ENCODE results near the gene NAV2. TPM values are rescaled to one million over a fixed set of nuclear protein-coding genes. Genes with fewer than 3 reads are reported as not detected.
A peak's percentile ranks its signal among the peaks of the same experiment; 100 is the strongest.

Gene NAV2
- total RNA-seq, 1 donor from 2014 or later: 10.3 TPM

GRCh38 chr11:19714022-19714386 is 1.4 kb downstream of the NAV2 start:
- DNase-seq: no peak
- ChIA-PET POLR2A (no interaction called here), CTCF (no interaction called here)
- intact Hi-C loops (cut with micrococcal nuclease): loop anchor here (2.0 kb wide), 1 partner anchor 597 kb away; the partner anchor contains the start of gene ZDHHC13
- ATAC-seq (ENCODE audit: low read depth): no peak
- H3K4me3 Mint-ChIP-seq: peak overlapping the region; percentile 79
- peaks cover 41% of the 10 kb centered on the region for H3K27me3 Mint-ChIP-seq
- no peak for TF ChIP-seq CTCF (IDR thresholded peaks at IDR 0.05)
- no peaks in the 10 kb centered on the region for H3K36me3 Mint-ChIP-seq (ENCODE audit: low read depth)
- no peak overlapping the region for H3K27ac Mint-ChIP-seq
- no peaks in the 10 kb centered on the region for H3K9me3 Mint-ChIP-seq
- peaks cover 25% of the 10 kb centered on the region for H3K4me1 Mint-ChIP-seq

- H3K27me3 Mint-ChIP-seq: peaks cover 41% of the 10 kb centered on the region
- H3K9me3 Mint-ChIP-seq: no peaks in the 10 kb centered on the region
- intact Hi-C loops (cut with micrococcal nuclease): loop anchor here (2.0 kb wide), 1 partner anchor 598 kb away; the partner anchor contains the start of gene ZDHHC13
- H3K36me3 Mint-ChIP-seq (ENCODE audit: low read depth): no peaks in the 10 kb centered on the region
- no peak overlapping the region for H3K27ac Mint-ChIP-seq
- POLR2A ChIA-PET: no interaction called here
- CTCF ChIA-PET: no interaction called here
- ATAC-seq (ENCODE audit: low read depth) (no peak), DNase-seq (no peak)
- TF ChIP-seq CTCF (IDR thresholded peaks at IDR 0.05): no peak
- peak overlapping the region; percentile 79 for H3K4me3 Mint-ChIP-seq
- peaks cover 25% of the 10 kb centered on the region for H3K4me1 Mint-ChIP-seq
These were observed 2.0 kb downstream of the NAV2 start for GRCh38 chr11:19714387-19715363.

- peak overlapping the region; percentile 53 for H3K4me3 Mint-ChIP-seq
- H3K27me3 Mint-ChIP-seq: peaks cover 41% of the 10 kb centered on the region
- TF ChIP-seq CTCF (IDR thresholded peaks at IDR 0.05): no peak
- DNase-seq: no peak
- ATAC-seq (ENCODE audit: low read depth): no peak
- H3K4me1 Mint-ChIP-seq: peaks cover 25% of the 10 kb centered on the region
- no peak overlapping the region for H3K27ac Mint-ChIP-seq
- CTCF ChIA-PET: no interaction called here
- no peaks in the 10 kb centered on the region for H3K36me3 Mint-ChIP-seq (ENCODE audit: low read depth)
- intact Hi-C loops (cut with micrococcal nuclease): loop anchor here (2.0 kb wide), 1 partner anchor 599 kb away; the partner anchor contains the start of gene ZDHHC13
- POLR2A ChIA-PET: no interaction called here
- no peaks in the 10 kb centered on the region for H3K9me3 Mint-ChIP-seq
These were observed 2.7 kb downstream of the NAV2 start for GRCh38 chr11:19715373-19715772.

- no peak overlapping the region for H3K27ac Mint-ChIP-seq
- peaks cover 19% of the 10 kb centered on the region for H3K4me1 Mint-ChIP-seq
- intact Hi-C loops (cut with micrococcal nuclease): no loop called here
- DNase-seq (no peak), ATAC-seq (ENCODE audit: low read depth) (no peak)
- TF ChIP-seq CTCF (IDR thresholded peaks at IDR 0.05): no peak
- H3K27me3 Mint-ChIP-seq: peaks cover 36% of the 10 kb centered on the region
- H3K9me3 Mint-ChIP-seq: no peaks in the 10 kb centered on the region
- ChIA-PET CTCF (no interaction called here), POLR2A (no interaction called here)
- no peaks in the 10 kb centered on the region for H3K36me3 Mint-ChIP-seq (ENCODE audit: low read depth)
- H3K4me3 Mint-ChIP-seq: no peak overlapping the region
These were observed 5.4 kb downstream of the NAV2 start for GRCh38 chr11:19718051-19718450.

- ATAC-seq (ENCODE audit: low read depth) (no peak), DNase-seq (no peak)
- no peaks in the 10 kb centered on the region for H3K9me3 Mint-ChIP-seq
- intact Hi-C loops (cut with micrococcal nuclease): no loop called here
- CTCF ChIA-PET: no interaction called here
- no peaks in the 10 kb centered on the region for H3K36me3 Mint-ChIP-seq (ENCODE audit: low read depth)
- TF ChIP-seq CTCF (IDR thresholded peaks at IDR 0.05): no peak
- H3K27ac Mint-ChIP-seq: no peak overlapping the region
- H3K27me3 Mint-ChIP-seq: peaks cover 35% of the 10 kb centered on the region
- H3K4me1 Mint-ChIP-seq: peaks cover 12% of the 10 kb centered on the region
- H3K4me3 Mint-ChIP-seq: no peak overlapping the region
- POLR2A ChIA-PET: no interaction called here
These were observed 6.3 kb downstream of the NAV2 start for GRCh38 chr11:19718951-19719350.

Measured in activated B cell treated with CpG ODN at 0.5 μM for 24 hours (primary cell).